Endodermal cell (in vitro differentiated cells): ENCODE measurements around the gene UBE2D2. TPM values are rescaled to one million over a fixed set of nuclear protein-coding genes. Genes with fewer than 3 reads are reported as not detected.
A peak's percentile ranks its signal among the peaks of the same experiment; 100 is the strongest.

Experiments used
- DNase-seq: peaks from one replicate; pipeline ENCODE4 v3.0.0-alpha.2; 2017
- H3K27ac ChIP-seq: 2 replicates; pipeline ENCODE4 v1.5.1; 2013; ENCODE audit warnings: mild to moderate bottlenecking, low read depth, low read length, moderate library complexity
- H3K27me3 ChIP-seq: 2 replicates; pipeline ENCODE4 v1.6.1; 2013; ENCODE audit warnings: mild to moderate bottlenecking, low read length, moderate library complexity; ENCODE audit not compliant: insufficient read depth, control insufficient read depth, poor library complexity, severe bottlenecking
- H3K36me3 ChIP-seq: 2 replicates; pipeline ENCODE4 v1.7.0; 2013; ENCODE audit warnings: mild to moderate bottlenecking, low read length, moderate library complexity; ENCODE audit not compliant: control insufficient read depth, insufficient read depth
- H3K4me1 ChIP-seq: one replicate; pipeline ENCODE4 v1.7.0; 2013; ENCODE audit warnings: low read length; ENCODE audit not compliant: control insufficient read depth, insufficient read depth
- H3K4me3 ChIP-seq: 2 replicates; pipeline ENCODE4 v1.5.1; 2013; ENCODE audit warnings: mild to moderate bottlenecking, low read length, moderate library complexity
- H3K9ac ChIP-seq: 2 replicates; pipeline ENCODE4 v1.6.1; 2013; ENCODE audit warnings: mild to moderate bottlenecking, low read length, moderate library complexity; ENCODE audit not compliant: poor library complexity, severe bottlenecking; ENCODE audit errors: extremely low read depth
- H3K9me3 ChIP-seq: 2 replicates; pipeline ENCODE4 v1.6.1; 2013; ENCODE audit warnings: mild to moderate bottlenecking, low read length, moderate library complexity; ENCODE audit not compliant: control insufficient read depth
- H3K27ac Mint-ChIP-seq: 2 replicates; pipeline ENCODE4 v1.8.0; 2020; ENCODE audit warnings: mixed read lengths
- H3K27me3 Mint-ChIP-seq: 2 replicates; pipeline ENCODE4 v1.8.0; 2021; ENCODE audit warnings: mild to moderate bottlenecking, mixed read lengths; ENCODE audit not compliant: insufficient read depth
- H3K36me3 Mint-ChIP-seq: 2 replicates; pipeline ENCODE4 v1.8.0; 2020; ENCODE audit warnings: low read depth, mixed read lengths
- H3K4me1 Mint-ChIP-seq: 2 replicates; pipeline ENCODE4 v1.8.0; 2020; ENCODE audit warnings: mixed read lengths
- H3K4me3 Mint-ChIP-seq: 2 replicates; pipeline ENCODE4 v1.8.0; 2020; ENCODE audit warnings: mild to moderate bottlenecking, moderate library complexity, mixed read lengths
- H3K9me3 Mint-ChIP-seq: 2 replicates; pipeline ENCODE4 v1.8.0; 2020; ENCODE audit warnings: mild to moderate bottlenecking, mixed read lengths
- CTCF ChIP-seq: fragments of 200-600 bp; sonication (generic); conservative IDR thresholded peaks from 2 replicates; pipeline ENCODE4 v1.5.0; 2021; ENCODE audit warnings: antibody characterized with exemption, mild to moderate bottlenecking
- WGBS, 2 experiments: methylation state at CpG; one replicate each; pipeline versions ENCODE4 v1.1.5 to v1.1.7; 2013; ENCODE audit warnings: missing lambda C conversion rate in 2 of 2, mixed read lengths in 1 of 2; ENCODE audit not compliant: insufficient coverage in 1 of 2, insufficient read length in 1 of 2; 5-methylcytosine and 5-hydroxymethylcytosine counted together
- total RNA-seq, 2 donors: library from RNA; stranded (reverse); fragmentation: NEBNext Ultra II Directional in 1 of 2; extraction: Animal tissue kit (Norgen Biotek cat#: 25700) in 1 of 2; gene quantifications; 2 replicates in 1 of 2; 3 replicates in 1 of 2; pipeline ENCODE4 v1.2.1, GENCODE V29; 2021

The UBE2D2 gene
- total RNA-seq, 2 donors from 2014 or later: 172 to 202 TPM

GRCh38 chr5:139634028-139634325 lies 72.8 kb downstream of the UBE2D2 start:
- no peak for TF ChIP-seq CTCF
- 71 to 94% methylated on average over 1 to 2 of the region's 2 CpGs for WGBS, 2 experiments
- no peaks in the 10 kb centered on the region for H3K27me3 Mint-ChIP-seq
- H3K4me1 Mint-ChIP-seq: peaks cover 27% of the 10 kb centered on the region
- no peaks in the 10 kb centered on the region for H3K9me3 Mint-ChIP-seq
- H3K4me3 Mint-ChIP-seq: no peak overlapping the region
- DNase-seq: no peak
- H3K4me3 ChIP-seq: no peak overlapping the region
- no peaks in the 10 kb centered on the region for H3K27me3 ChIP-seq
- no peak overlapping the region for H3K9ac ChIP-seq
- H3K9me3 ChIP-seq: no peaks in the 10 kb centered on the region
- H3K4me1 ChIP-seq: peaks cover 16% of the 10 kb centered on the region
- no peak overlapping the region for H3K27ac Mint-ChIP-seq
- no peak overlapping the region for H3K27ac ChIP-seq
- H3K36me3 ChIP-seq: peaks cover 21% of the 10 kb centered on the region
- peaks cover 14% of the 10 kb centered on the region for H3K36me3 Mint-ChIP-seq

GRCh38 chr5:139634541-139634940 lies 73.4 kb downstream of the UBE2D2 start:
- H3K27ac ChIP-seq: no peak overlapping the region
- peak overlapping the region; percentile 32 for H3K27ac Mint-ChIP-seq

GRCh38 chr5:139635191-139635590 lies 74.1 kb downstream of the UBE2D2 start:
- H3K4me3 Mint-ChIP-seq: no peak overlapping the region
- WGBS, 2 experiments: 47% methylated on average over 1 of the region's 1 CpG; no CpG with 5 or more reads in 1 of the 2 experiments
- H3K9ac ChIP-seq: no peak overlapping the region
- peaks cover 21% of the 10 kb centered on the region for H3K4me1 ChIP-seq
- no peak overlapping the region for H3K27ac ChIP-seq
- no peak for DNase-seq
- H3K27me3 Mint-ChIP-seq: no peaks in the 10 kb centered on the region
- no peak overlapping the region for H3K4me3 ChIP-seq
- H3K36me3 Mint-ChIP-seq: peaks cover 4% of the 10 kb centered on the region
- no peak for TF ChIP-seq CTCF
- no peak overlapping the region for H3K27ac Mint-ChIP-seq
- H3K9me3 ChIP-seq: no peaks in the 10 kb centered on the region
- peaks cover 10% of the 10 kb centered on the region for H3K36me3 ChIP-seq
- H3K4me1 Mint-ChIP-seq: peaks cover 36% of the 10 kb centered on the region
- no peaks in the 10 kb centered on the region for H3K27me3 ChIP-seq
- H3K9me3 Mint-ChIP-seq: no peaks in the 10 kb centered on the region

More at GRCh38 chr5:139634541-139634940, 73.4 kb downstream of the UBE2D2 start:
- DNase-seq: no peak
- Mint-ChIP-seq H3K9me3 (no peaks in the 10 kb centered on the region), H3K27me3 (no peaks in the 10 kb centered on the region), H3K4me1 (peaks cover 30% of the 10 kb centered on the region), H3K4me3 (no peak overlapping the region), H3K36me3 (peaks cover 8% of the 10 kb centered on the region)
- peaks cover 16% of the 10 kb centered on the region for H3K4me1 ChIP-seq
- H3K4me3 ChIP-seq: no peak overlapping the region
- 87 to 100% methylated on average over 1 to 3 of the region's 3 CpGs for WGBS, 2 experiments
- H3K36me3 ChIP-seq: peaks cover 15% of the 10 kb centered on the region
- TF ChIP-seq CTCF: no peak
- H3K9ac ChIP-seq: no peak overlapping the region
- no peaks in the 10 kb centered on the region for H3K9me3 ChIP-seq
- no peaks in the 10 kb centered on the region for H3K27me3 ChIP-seq
